SK-N-MC (cell line): Measurements from ENCODE around the gene ARID4A.
"Not testable (repeated sequence)": the region's sequence is repeated elsewhere in the genome, so short reads cannot be mapped to it uniquely, and the experiment has no call there.

Experiments used
- DNase-seq: peaks from one replicate; pipeline ENCODE4 v3.0.0-alpha.2; 2011; ENCODE audit warnings: low read depth, low spot score
- H3K27ac ChIP-seq: fragments of 200-600 bp; sonication (generic); 2 replicates; pipeline ENCODE4 v1.5.1; 2016; ENCODE audit warnings: mixed run types
- H3K36me3 ChIP-seq: fragments of 200-600 bp; sonication (generic); 2 replicates; pipeline ENCODE4 v1.6.1; 2017; ENCODE audit warnings: antibody characterized with exemption, low read length, mixed read lengths; ENCODE audit not compliant: insufficient read depth
- H3K4me3 ChIP-seq: fragments of 200-600 bp; sonication (generic); 2 replicates; pipeline ENCODE4 v1.5.1; 2016
- H3K9ac ChIP-seq: fragments of 200-600 bp; sonication (generic); 2 replicates; pipeline ENCODE4 v1.8.0; 2017; ENCODE audit warnings: mixed run types, mixed read lengths; ENCODE audit not compliant: insufficient read length
- H3K9me3 ChIP-seq: fragments of 200-600 bp; sonication (generic); 2 replicates; pipeline ENCODE4 v1.6.1; 2017; ENCODE audit warnings: low read depth, mild to moderate bottlenecking, antibody characterized with exemption, low read length, moderate library complexity, mixed read lengths
- EZH2 ChIP-seq: fragments of 200-600 bp; sonication (generic); IDR thresholded peaks from one replicate; pipeline ENCODE4 v1.6.1; 2017; ENCODE audit warnings: antibody characterized with exemption
- FOXP2 ChIP-seq: optimal IDR thresholded peaks from 2 replicates; pipeline ENCODE3; 2011; ENCODE audit warnings: mild to moderate bottlenecking, moderate library complexity; ENCODE audit not compliant: insufficient read depth; ENCODE audit errors: extremely low read length, control extremely low read depth
- POLR2AphosphoS5 ChIP-seq: IDR thresholded peaks from 2 replicates; pipeline ENCODE4 v1.6.1; 2012; ENCODE audit warnings: mild to moderate bottlenecking, low read depth, low read length, borderline replicate concordance

ARID4A gene

GRCh38 chr14:58298477-58299400 is at the start of gene ARID4A:
ARID4A (plus strand) TSS chr14:58298555; CDS start chr14:58299855, 1,300 bp downstream.
- peak within 1 kb of the TSS; percentile 98 for H3K4me3 ChIP-seq
- no peaks in the 10 kb centered on the region for H3K9me3 ChIP-seq
- no peak for DNase-seq
- TF ChIP-seq EZH2 (no peak), POLR2AphosphoS5 (peak; percentile 74)
- peak within 1 kb of the TSS; percentile 99 for H3K27ac ChIP-seq
- peaks cover 38% of the 10 kb centered on the region for H3K36me3 ChIP-seq
- peak within 1 kb of the TSS; percentile 97 for H3K9ac ChIP-seq

GRCh38 chr14:58249611-58250010 is 48.7 kb upstream of the ARID4A start:
- no peak for DNase-seq
- Histone ChIP-seq H3K9ac (no peak overlapping the region), H3K4me3 (no peak overlapping the region), H3K27ac (no peak overlapping the region), H3K36me3 (peaks cover 65% of the 10 kb centered on the region), H3K9me3 (no peaks in the 10 kb centered on the region)
- TF ChIP-seq EZH2, result no peak
- no peak for TF ChIP-seq POLR2AphosphoS5
- TF ChIP-seq FOXP2, result no peak

- peaks cover 88% of the 10 kb centered on the region for H3K36me3 ChIP-seq
- H3K4me3 ChIP-seq, result no peak overlapping the region
- TF ChIP-seq FOXP2 (no peak), POLR2AphosphoS5 (no peak), EZH2 (no peak)
- no peaks in the 10 kb centered on the region for H3K9me3 ChIP-seq
- no peak overlapping the region for H3K27ac ChIP-seq
- no peak for DNase-seq
- no peak overlapping the region for H3K9ac ChIP-seq
Measured at GRCh38 chr14:58258156-58258555, 40.2 kb upstream of the ARID4A start.

- DNase-seq, H3K4me3 ChIP-seq, H3K27ac ChIP-seq, H3K9ac ChIP-seq, H3K9me3 ChIP-seq: not testable (repeated sequence)
- peaks cover 98% of the 10 kb centered on the region for H3K36me3 ChIP-seq
Measured at GRCh38 chr14:58262005-58262404, 36.4 kb upstream of the ARID4A start.

- H3K4me3 ChIP-seq, result no peak overlapping the region
- peak overlapping the region; percentile 27; the same call in 1 of the 2 replicates for H3K27ac ChIP-seq
- no peaks in the 10 kb centered on the region for H3K9me3 ChIP-seq
- TF ChIP-seq POLR2AphosphoS5 (no peak), EZH2 (no peak), FOXP2 (no peak)
- no peak overlapping the region for H3K9ac ChIP-seq
- no peak for DNase-seq
- H3K36me3 ChIP-seq, result peaks cover 99% of the 10 kb centered on the region
Measured at GRCh38 chr14:58265401-58265800, 33.0 kb upstream of the ARID4A start.

- Histone ChIP-seq H3K36me3 (peaks cover 93% of the 10 kb centered on the region), H3K9ac (no peak overlapping the region), H3K4me3 (no peak overlapping the region), H3K9me3 (no peaks in the 10 kb centered on the region), H3K27ac (no peak overlapping the region)
- no peak for TF ChIP-seq POLR2AphosphoS5
- no peak for TF ChIP-seq EZH2
- TF ChIP-seq FOXP2, result no peak
- no peak for DNase-seq
Measured at GRCh38 chr14:58270628-58271027, 27.7 kb upstream of the ARID4A start.

- Histone ChIP-seq H3K27ac (no peak overlapping the region; the same call in 1 of the 2 replicates), H3K9ac (no peak overlapping the region), H3K4me3 (no peak overlapping the region), H3K9me3 (no peaks in the 10 kb centered on the region), H3K36me3 (peaks cover 78% of the 10 kb centered on the region)
- DNase-seq, result no peak
- TF ChIP-seq EZH2 (no peak), POLR2AphosphoS5 (no peak), FOXP2 (no peak)
Measured at GRCh38 chr14:58272588-58273372, 25.6 kb upstream of the ARID4A start.

- TF ChIP-seq EZH2, result no peak
- no peak for TF ChIP-seq FOXP2
- no peak for TF ChIP-seq POLR2AphosphoS5
- Histone ChIP-seq H3K4me3 (no peak overlapping the region), H3K27ac (peak overlapping the region; percentile 65), H3K36me3 (peaks cover 77% of the 10 kb centered on the region), H3K9me3 (no peaks in the 10 kb centered on the region), H3K9ac (no peak overlapping the region)
- no peak for DNase-seq
Measured at GRCh38 chr14:58274881-58275280, 23.5 kb upstream of the ARID4A start.
